Hepatocyte (in vitro differentiated cells): Measurements from ENCODE around the gene ANKRD17.

Experiments used
- CTCF ChIP-seq: fragments of 200-600 bp; sonication (generic); IDR thresholded peaks from 2 replicates; pipeline ENCODE4 v1.5.1; 2016; ENCODE audit warnings: antibody characterized with exemption, mild to moderate bottlenecking; ENCODE audit not compliant: poor library complexity
- EZH2 ChIP-seq: fragments of 200-600 bp; sonication (generic); IDR thresholded peaks from 2 replicates; pipeline ENCODE4 v1.6.1; 2016; ENCODE audit warnings: antibody characterized with exemption, mild to moderate bottlenecking, borderline replicate concordance

DNA sequence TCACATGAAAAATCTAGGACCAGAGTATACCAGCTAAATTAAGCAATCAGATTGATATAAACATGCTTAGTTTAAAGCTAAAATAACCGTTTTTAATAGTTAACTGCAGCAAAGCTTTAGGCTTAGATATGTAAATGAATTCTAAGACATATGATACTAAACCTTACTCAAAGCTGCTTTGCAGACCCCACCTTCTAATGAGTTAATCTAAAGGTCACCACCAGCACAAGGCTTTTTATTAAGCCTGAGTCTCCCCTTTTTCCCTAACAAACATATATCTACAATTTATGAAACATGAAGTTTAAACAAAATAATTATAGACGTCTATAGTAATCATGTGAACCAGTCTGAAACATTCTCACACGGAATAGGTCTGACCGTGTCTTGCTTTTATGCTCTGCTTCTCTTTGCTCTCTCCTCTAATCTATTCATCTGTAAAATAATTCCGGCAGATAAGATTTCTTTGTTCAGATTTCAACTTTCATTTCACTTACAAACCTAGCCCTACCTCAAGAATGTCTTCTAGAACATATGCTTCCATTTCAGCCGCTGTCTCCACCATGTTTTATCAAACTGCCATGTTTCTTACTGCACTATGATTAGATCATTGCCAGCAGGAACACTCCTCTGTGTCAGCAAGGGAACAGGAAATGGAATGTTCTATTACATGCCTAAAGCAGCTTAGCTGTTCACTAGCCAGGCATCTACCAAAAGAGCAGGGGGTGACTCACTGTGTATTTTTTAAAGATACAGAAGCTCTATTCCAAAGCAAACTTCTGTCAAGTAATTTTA, 35.9 kb downstream of the ANKRD17 start:
- TF ChIP-seq CTCF (no peak), EZH2 (no peak)
